PC-3 (cell line): ENCODE data around the gene KPNA4. TPM values are rescaled to one million over a fixed set of nuclear protein-coding genes. Genes with fewer than 3 reads are reported as not detected.
A peak's percentile ranks its signal among the peaks of the same experiment; 100 is the strongest.

Experiments
- ATAC-seq: fragments of 200-7000 bp; cut with Tn5 transposase; 2 replicates; pipeline ENCODE4 v1.9.1; 2020; ENCODE audit warnings: mild to moderate bottlenecking, moderate library complexity
- BruUV-seq: library from RNA; stranded (reverse); fragments of 400-500 nt; replicated peaks from 2 replicates; lab custom pipeline; 2021; lab: Mats Ljungman, UMichigan
- CTCF ChIA-PET: fragments of 300-600 bp; sonication (Branson Sonifier 250); formaldehyde crosslinking; loops from one replicate; lab custom pipeline; 2022; ENCODE audit warnings: antibody characterized with exemption; lab: Charles Lee
- POLR2A ChIA-PET: fragments of 300-600 bp; sonication (Branson Sonifier 250); formaldehyde crosslinking; loops from one replicate; lab custom pipeline; 2022; ENCODE audit warnings: antibody characterized with exemption; ENCODE audit not compliant: unreplicated experiment; lab: Charles Lee
- DNase-seq: peaks from one replicate; pipeline ENCODE4 v3.0.0-alpha.2; 2015
- H2AFZ ChIP-seq: fragments of 300-600 bp; sonication (generic); 2 replicates; pipeline ENCODE4 v1.6.0; 2016; ENCODE audit warnings: antibody characterized with exemption, low read length
- H3F3A ChIP-seq: fragments of 300-600 bp; sonication (generic); one replicate; pipeline ENCODE4 v1.6.0; 2017; ENCODE audit warnings: antibody characterized with exemption, low read length, control low read depth, mild to moderate bottlenecking; ENCODE audit not compliant: unreplicated experiment
- H3K27ac ChIP-seq: fragments of 300-600 bp; sonication (generic); 2 replicates; pipeline ENCODE4 v1.5.1; 2016; ENCODE audit warnings: mild to moderate bottlenecking, low read length
- H3K27me3 ChIP-seq: fragments of 300-600 bp; sonication (generic); 2 replicates; pipeline ENCODE4 v1.6.1; 2016; ENCODE audit warnings: low read length, mixed read lengths
- H3K36me3 ChIP-seq: fragments of 300-600 bp; sonication (generic); 2 replicates; pipeline ENCODE4 v1.6.1; 2016; ENCODE audit warnings: low read depth, mixed run types, low read length, mixed read lengths
- H3K4me1 ChIP-seq: fragments of 300-600 bp; sonication (generic); 2 replicates; pipeline ENCODE4 v1.5.1; 2016; ENCODE audit warnings: low read length; ENCODE audit not compliant: insufficient read depth
- H3K4me2 ChIP-seq: fragments of 300-600 bp; sonication (generic); 2 replicates; pipeline ENCODE4 v1.6.0; 2016; ENCODE audit warnings: low read length
- H3K4me3 ChIP-seq: fragments of 300-600 bp; sonication (generic); 2 replicates; pipeline ENCODE4 v1.5.1; 2016; ENCODE audit warnings: mild to moderate bottlenecking, low read length, mixed read lengths
- H3K79me2 ChIP-seq: fragments of 300-600 bp; sonication (generic); 2 replicates; pipeline ENCODE4 v1.6.1; 2017; ENCODE audit warnings: low read length, mixed read lengths
- H3K9ac ChIP-seq: fragments of 300-600 bp; sonication (generic); 2 replicates; pipeline ENCODE4 v1.6.0; 2016; ENCODE audit warnings: mild to moderate bottlenecking, low read length
- H3K9me2 ChIP-seq: fragments of 300-600 bp; sonication (generic); replicated peaks from 2 replicates; pipeline ENCODE4 v1.6.1; 2016; ENCODE audit warnings: mixed run types, low read length, mixed read lengths
- H3K9me3 ChIP-seq: fragments of 300-600 bp; sonication (generic); 2 replicates; pipeline ENCODE4 v1.6.1; 2016; ENCODE audit warnings: low read length, mixed read lengths
- H4K20me1 ChIP-seq: fragments of 300-600 bp; sonication (generic); 2 replicates; pipeline ENCODE4 v1.6.1; 2016; ENCODE audit warnings: low read length, mixed read lengths
- EZH2 ChIP-seq: fragments of 300-600 bp; sonication (generic); IDR thresholded peaks from one replicate; pipeline ENCODE4 v1.6.1; 2017; ENCODE audit warnings: antibody characterized with exemption, mild to moderate bottlenecking, low read length; ENCODE audit not compliant: unreplicated experiment
- EZH2phosphoT487 ChIP-seq: fragments of 300-600 bp; sonication (generic); IDR thresholded peaks from 2 replicates; pipeline ENCODE4 v1.6.1; 2018; ENCODE audit warnings: mild to moderate bottlenecking, antibody characterized with exemption, low read length, borderline replicate concordance
- intact Hi-C: fragments of 100-400 bp; cut with micrococcal nuclease; formaldehyde crosslinking; loops from 2 replicates; pipeline ENCODE4 v1.9.0; 2023
- total RNA-seq: library from RNA; depleted of rRNA; stranded (reverse); fragments of >200 nt; gene quantifications from 2 replicates; pipeline ENCODE4 v1.2.3, GENCODE V29; 2014
- TF ChIP-seq, protein P1 (sequence below): fragments of 300-600 bp; sonication (generic); conservative IDR thresholded peaks from 2 replicates; pipeline ENCODE4 v1.5.1; 2017; ENCODE audit warnings: antibody characterized with exemption, low read depth, mild to moderate bottlenecking, low read length

Gene KPNA4
- total RNA-seq, 1 experiment from 2014 or later: 31.5 TPM

- Histone ChIP-seq H3K4me3 (peak overlapping the region; percentile 79), H3K27ac (no peak overlapping the region), H3K9me2 (no peaks in the 10 kb centered on the region), H3K4me2 (peak overlapping the region; percentile 94), H3K36me3 (peaks cover 12% of the 10 kb centered on the region), H3K27me3 (no peaks in the 10 kb centered on the region), H3F3A (no peaks in the 10 kb centered on the region), H4K20me1 (peaks cover 66% of the 10 kb centered on the region), H3K4me1 (peaks cover 45% of the 10 kb centered on the region), H2AFZ (no peak overlapping the region), H3K79me2 (peaks cover 85% of the 10 kb centered on the region), H3K9ac (peak overlapping the region; percentile 91; the same call in 1 of the 2 replicates), H3K9me3 (no peaks in the 10 kb centered on the region)
- DNase-seq (no peak), ATAC-seq (no peak)
- ChIA-PET CTCF (no interaction called here), POLR2A (no interaction called here)
- intact Hi-C loops: loop anchor here (5.0 to 10.0 kb wide), 2 partner anchors 116 to 662 kb away; partner anchors contain the start of genes NMD3 and TRIM59
- no TSS peak for BruUV-seq
- no peak for TF ChIP-seq EZH2phosphoT487
- TF ChIP-seq, protein P1, sequence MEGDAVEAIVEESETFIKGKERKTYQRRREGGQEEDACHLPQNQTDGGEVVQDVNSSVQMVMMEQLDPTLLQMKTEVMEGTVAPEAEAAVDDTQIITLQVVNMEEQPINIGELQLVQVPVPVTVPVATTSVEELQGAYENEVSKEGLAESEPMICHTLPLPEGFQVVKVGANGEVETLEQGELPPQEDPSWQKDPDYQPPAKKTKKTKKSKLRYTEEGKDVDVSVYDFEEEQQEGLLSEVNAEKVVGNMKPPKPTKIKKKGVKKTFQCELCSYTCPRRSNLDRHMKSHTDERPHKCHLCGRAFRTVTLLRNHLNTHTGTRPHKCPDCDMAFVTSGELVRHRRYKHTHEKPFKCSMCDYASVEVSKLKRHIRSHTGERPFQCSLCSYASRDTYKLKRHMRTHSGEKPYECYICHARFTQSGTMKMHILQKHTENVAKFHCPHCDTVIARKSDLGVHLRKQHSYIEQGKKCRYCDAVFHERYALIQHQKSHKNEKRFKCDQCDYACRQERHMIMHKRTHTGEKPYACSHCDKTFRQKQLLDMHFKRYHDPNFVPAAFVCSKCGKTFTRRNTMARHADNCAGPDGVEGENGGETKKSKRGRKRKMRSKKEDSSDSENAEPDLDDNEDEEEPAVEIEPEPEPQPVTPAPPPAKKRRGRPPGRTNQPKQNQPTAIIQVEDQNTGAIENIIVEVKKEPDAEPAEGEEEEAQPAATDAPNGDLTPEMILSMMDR: no peak
- TF ChIP-seq EZH2: no peak
These were observed 2.4 kb downstream of the KPNA4 start for GRCh38 chr3:160562952-160563351.

DNA sequence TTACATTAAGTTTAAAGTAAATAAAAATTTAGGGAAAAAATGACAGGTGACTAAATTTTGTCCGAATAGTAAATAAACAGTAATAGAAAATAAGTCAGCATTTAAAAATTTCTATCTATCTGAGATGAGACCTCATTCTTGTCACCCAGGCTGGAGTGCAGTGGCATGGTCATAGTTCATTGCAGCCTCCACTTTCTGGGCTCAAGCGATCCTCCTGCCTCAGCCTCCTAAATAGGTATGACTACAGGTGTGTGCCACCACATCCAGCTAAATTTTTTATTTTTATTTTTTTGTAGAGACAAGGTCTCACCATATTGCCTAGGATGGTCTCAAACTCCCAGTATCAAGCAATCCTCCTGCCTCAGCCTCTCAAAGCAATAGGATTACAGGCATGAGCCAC lies 7.8 kb downstream of the KPNA4 start:
- TF ChIP-seq, protein P1: no peak
- TF ChIP-seq EZH2 (no peak), EZH2phosphoT487 (no peak)
- Histone ChIP-seq H3K4me2 (no peak overlapping the region), H3F3A (no peaks in the 10 kb centered on the region), H3K36me3 (peaks cover 4% of the 10 kb centered on the region; the same call in 1 of the 2 replicates), H3K27ac (no peak overlapping the region), H3K9ac (no peak overlapping the region), H3K9me3 (no peaks in the 10 kb centered on the region), H3K4me3 (no peak overlapping the region), H3K79me2 (peaks cover 99% of the 10 kb centered on the region), H3K9me2 (no peaks in the 10 kb centered on the region), H3K27me3 (no peaks in the 10 kb centered on the region), H4K20me1 (peaks cover 95% of the 10 kb centered on the region), H2AFZ (no peak overlapping the region), H3K4me1 (peaks cover 18% of the 10 kb centered on the region)
- CTCF ChIA-PET: no interaction called here
- intact Hi-C loops: no loop called here
- no TSS peak for BruUV-seq
- POLR2A ChIA-PET: no interaction called here
- DNase-seq (no peak), ATAC-seq (no peak)

DNA sequence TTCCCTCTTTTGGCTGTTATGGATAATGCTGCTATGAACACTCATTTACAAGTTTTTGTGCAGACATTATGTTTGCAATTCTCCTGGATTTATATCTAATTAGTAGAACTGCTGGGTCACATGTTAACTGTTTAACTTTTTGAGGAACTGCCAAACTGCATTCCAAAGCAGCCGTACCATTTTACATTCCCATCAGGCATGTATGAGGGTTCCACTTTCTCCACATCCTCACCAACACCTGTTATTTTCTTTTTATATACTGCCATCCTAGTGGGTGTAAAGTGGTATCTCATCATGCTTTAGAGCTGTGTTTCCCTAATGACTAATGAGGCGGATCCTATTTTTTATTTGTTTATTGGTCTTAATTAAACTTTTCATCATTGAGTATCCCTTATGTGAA lies 9.2 kb downstream of the KPNA4 start:
- H3K4me3 ChIP-seq: no peak overlapping the region
- no peak overlapping the region for H3K4me2 ChIP-seq
- H3K27ac ChIP-seq: no peak overlapping the region
- no peaks in the 10 kb centered on the region for H3F3A ChIP-seq
- no peaks in the 10 kb centered on the region for H3K27me3 ChIP-seq
- ChIA-PET POLR2A (no interaction called here), CTCF (no interaction called here)
- H3K79me2 ChIP-seq: peaks cover 99% of the 10 kb centered on the region
- H4K20me1 ChIP-seq: peaks cover 89% of the 10 kb centered on the region
- ATAC-seq (peak; percentile 13), DNase-seq (no peak)
- H3K4me1 ChIP-seq: peaks cover 3% of the 10 kb centered on the region; the same call in 1 of the 2 replicates
- TF ChIP-seq EZH2phosphoT487 (no peak), EZH2 (no peak)
- TF ChIP-seq, protein P1: no peak
- no peaks in the 10 kb centered on the region for H3K9me2 ChIP-seq
- intact Hi-C loops: no loop called here
- no peak overlapping the region for H2AFZ ChIP-seq
- BruUV-seq: no TSS peak
- H3K36me3 ChIP-seq: peaks cover 9% of the 10 kb centered on the region
- H3K9me3 ChIP-seq: no peaks in the 10 kb centered on the region
- H3K9ac ChIP-seq: no peak overlapping the region
